Liver (tissue), 9 donors: ENCODE data around the gene FADS2. TPM values are rescaled to one million over a fixed set of nuclear protein-coding genes. Genes with fewer than 3 reads are reported as not detected.

ENCODE experiments used
- DNase-seq: peaks from one replicate; pipeline ENCODE4 v3.0.0-alpha.2; 2017; ENCODE audit warnings: low spot score
- H3K27ac ChIP-seq, 2 donors: one replicate each; pipeline ENCODE4 v1.7.0; 2013; ENCODE audit warnings: inconsistent platforms in 2 of 2, low read length in 2 of 2, control low read depth in 1 of 2, low read depth in 1 of 2, mild to moderate bottlenecking in 1 of 2
- H3K27me3 ChIP-seq, 4 donors: one replicate each; pipeline versions ENCODE4 v1.6.1 to v1.7.0; 2013; ENCODE audit warnings: low read length in 3 of 4, inconsistent platforms in 1 of 4, mild to moderate bottlenecking in 1 of 4, moderate library complexity in 1 of 4; ENCODE audit not compliant: control insufficient read depth in 4 of 4, insufficient read depth in 4 of 4
- H3K36me3 ChIP-seq, 4 donors: one replicate each; pipeline versions ENCODE4 v1.6.1 to v1.7.0; 2013; ENCODE audit warnings: low read length in 3 of 4, mild to moderate bottlenecking in 3 of 4, low read depth in 1 of 4, moderate library complexity in 1 of 4; ENCODE audit not compliant: control insufficient read depth in 4 of 4, insufficient read depth in 3 of 4
- H3K4me1 ChIP-seq, 4 donors: one replicate each; pipeline versions ENCODE4 v1.6.1 to v1.7.0; 2013; ENCODE audit warnings: low read length in 3 of 4, mild to moderate bottlenecking in 3 of 4, moderate library complexity in 1 of 4; ENCODE audit not compliant: control insufficient read depth in 4 of 4, insufficient read depth in 4 of 4
- H3K4me3 ChIP-seq, 3 donors: one replicate each; pipeline versions ENCODE4 v1.6.1 to v1.7.0; 2013; ENCODE audit warnings: low read length in 3 of 3, control low read depth in 1 of 3, low read depth in 1 of 3, mild to moderate bottlenecking in 1 of 3
- H3K9ac ChIP-seq, 2 donors: one replicate each; pipeline ENCODE4 v1.7.0; 2013; ENCODE audit warnings: low read length in 2 of 2, mild to moderate bottlenecking in 2 of 2, moderate library complexity in 2 of 2, control low read depth in 1 of 2, low read depth in 1 of 2
- H3K9me3 ChIP-seq, 4 donors: one replicate each; pipeline versions ENCODE4 v1.6.1 to v1.7.0; 2013; ENCODE audit warnings: low read length in 3 of 4; ENCODE audit not compliant: control insufficient read depth in 4 of 4
- EGR1 ChIP-seq, 2 donors: IDR thresholded peaks; 2 replicates each; pipeline ENCODE4 v1.6.1; 2016 to 2018; ENCODE audit warnings: antibody characterized with exemption in 2 of 2, low read depth in 2 of 2
- FOXA1 ChIP-seq: IDR thresholded peaks from 2 replicates; pipeline ENCODE4 v1.6.1; 2016; ENCODE audit warnings: antibody characterized with exemption
- FOXA2 ChIP-seq: IDR thresholded peaks from 2 replicates; pipeline ENCODE4 v1.6.1; 2016; ENCODE audit warnings: antibody characterized with exemption
- GABPA ChIP-seq, 2 donors: IDR thresholded peaks in 1 of 2; conservative IDR thresholded peaks in 1 of 2; 2 replicates each; pipeline ENCODE4 v1.6.1; 2016; ENCODE audit warnings: antibody characterized with exemption in 2 of 2, mild to moderate bottlenecking in 1 of 2, moderate library complexity in 1 of 2
- HNF4A ChIP-seq, 2 donors: conservative IDR thresholded peaks; 2 replicates each; pipeline ENCODE4 v1.6.1; 2016; ENCODE audit warnings: antibody characterized with exemption in 2 of 2, mild to moderate bottlenecking in 2 of 2
- JUND ChIP-seq, 2 donors: IDR thresholded peaks; 2 replicates each; pipeline ENCODE4 v1.6.1; 2016; ENCODE audit warnings: antibody characterized with exemption in 2 of 2
- RAD21 ChIP-seq, 2 donors: IDR thresholded peaks; 2 replicates each; pipeline ENCODE4 v1.6.1; 2016; ENCODE audit warnings: antibody characterized with exemption in 2 of 2, mild to moderate bottlenecking in 2 of 2
- RXRA ChIP-seq, 2 donors: IDR thresholded peaks; 2 replicates each; pipeline ENCODE4 v1.6.1; 2017 to 2018; ENCODE audit warnings: antibody characterized with exemption in 2 of 2, mild to moderate bottlenecking in 1 of 2
- SP1 ChIP-seq: IDR thresholded peaks from 2 replicates; pipeline ENCODE4 v1.6.1; 2018; ENCODE audit warnings: antibody characterized with exemption, mild to moderate bottlenecking
- TAF1 ChIP-seq: conservative IDR thresholded peaks from 2 replicates; pipeline ENCODE4 v1.6.1; 2016; ENCODE audit warnings: antibody characterized with exemption, mild to moderate bottlenecking
- YY1 ChIP-seq: IDR thresholded peaks from 2 replicates; pipeline ENCODE4 v1.6.1; 2016; ENCODE audit warnings: antibody characterized with exemption, mild to moderate bottlenecking
- WGBS: extraction: QIAGEN DNeasy Blood & Tissue Kit; methylation state at CpG from one replicate; pipeline ENCODE4 v1.1.7; 2013; 5-methylcytosine and 5-hydroxymethylcytosine counted together
- polyA plus RNA-seq, 2 donors: library from polyadenylated mRNA; stranded (reverse) in 1 of 2; unstranded in 1 of 2; fragments of 200-250 nt in 1 of 2; fragments of >200 nt in 1 of 2; fragmentation: Nextera tagmentation in 1 of 2; extraction: Ambion mirVana in 1 of 2; gene quantifications; one replicate each; pipeline versions ENCODE4 v1.2.1 to v1.2.3, GENCODE V29; 2013 to 2015
- total RNA-seq, 2 donors: library from RNA; depleted of rRNA; stranded (reverse); fragments of >200 nt; gene quantifications; one replicate each; pipeline ENCODE4 v1.2.3, GENCODE V29; 2014
- TF ChIP-seq, protein P1 (sequence below): IDR thresholded peaks from 2 replicates; pipeline ENCODE4 v1.6.1; 2016; ENCODE audit warnings: antibody characterized with exemption
- TF ChIP-seq, protein P2 (sequence below): fragments of 150-350 bp; IDR thresholded peaks from 2 replicates; pipeline ENCODE4 v1.5.1; 2017; ENCODE audit warnings: improper control_type of control experiment, low read depth, low read length; ENCODE audit not compliant: missing input control
- TF ChIP-seq, protein P3 (sequence below): IDR thresholded peaks from 2 replicates; pipeline ENCODE4 v1.6.1; 2016; ENCODE audit warnings: antibody characterized with exemption
- TF ChIP-seq, protein P4 (sequence below): IDR thresholded peaks from 2 replicates; pipeline ENCODE4 v1.6.1; 2016; ENCODE audit warnings: antibody characterized with exemption, mild to moderate bottlenecking
- donor health status: healthy.
- donor health status: healthy.
- donor health status: healthy.
- donor health status: healthy.
- donor health status: healthy.

The FADS2 gene
- 100 to 1,000 TPM in 1 of 2 donors, 10 to 100 TPM in 1; 65.4 to 281 TPM for total RNA-seq
- polyA plus RNA-seq = 100 to 1,000 TPM in 1 of 2 donors, 1 to 10 TPM in 1; 2.8 to 104 TPM

DNA sequence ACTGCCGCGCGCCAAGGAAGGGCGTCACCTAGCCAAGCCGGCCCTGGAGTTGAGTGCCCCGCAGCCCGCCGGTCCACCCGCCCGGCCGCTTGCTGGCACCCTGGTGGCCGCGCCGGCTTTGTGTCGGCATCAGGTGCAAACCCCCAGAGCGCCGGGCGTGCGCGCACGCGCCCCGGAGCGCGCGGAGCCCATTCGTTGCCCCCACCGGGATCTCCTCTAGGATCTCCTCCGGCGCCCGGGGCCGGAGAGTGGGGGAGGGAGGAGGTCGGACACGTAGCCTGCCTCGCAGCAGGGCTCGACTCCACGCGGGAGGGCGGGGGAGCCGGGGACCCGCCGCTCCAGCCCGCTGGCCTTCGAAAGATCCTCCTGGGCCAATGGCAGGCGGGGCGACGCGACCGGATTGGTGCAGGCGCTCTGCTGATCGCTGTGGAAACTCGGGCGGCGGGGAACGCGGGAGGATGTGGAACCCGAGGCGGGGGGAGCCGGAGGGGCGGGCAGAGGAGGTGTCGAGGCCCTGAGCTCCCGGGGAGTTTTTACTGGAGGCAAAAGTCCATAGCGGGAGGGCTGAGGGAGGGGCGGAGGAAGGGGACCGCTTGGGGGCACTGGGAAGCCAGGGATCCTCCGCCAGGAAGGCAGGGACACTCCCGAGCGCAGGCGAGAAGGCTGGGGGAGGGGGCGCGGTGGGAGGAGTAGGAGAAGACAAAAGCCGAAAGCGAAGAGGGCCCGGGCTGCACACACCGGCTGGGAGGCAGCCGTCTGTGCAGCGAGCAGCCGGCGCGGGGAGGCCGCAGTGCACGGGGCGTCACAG, at the start of gene FADS2:
Gene FADS2 (plus strand): TSS at position 730 of the 808 bp plus-strand sequence. CDS start 91 bp downstream, outside the sequence.
- DNase-seq = peak; percentile 89
- Histone ChIP-seq H3K27ac (peak within 1 kb of the TSS; percentile 83 to 88), H3K9me3 (no peaks in the 10 kb centered on the region), H3K4me3 (peak within 1 kb of the TSS; percentile 67 to 75 (median 70)), H3K4me1 (peaks cover 10 to 57% (median 49%) of the 10 kb centered on the region in 4 donors), H3K27me3 (no peaks in the 10 kb centered on the region), H3K36me3 (no peaks in the 10 kb centered on the region), H3K9ac (peak within 1 kb of the TSS in 1 of 2 donors; percentile 48)
- TF ChIP-seq HNF4A (conservative IDR thresholded peaks at IDR 0.05) (peak in 1 of 2 donors; percentile 72), EGR1 (IDR thresholded peaks at IDR 0.05; ENCODE audit: low read depth in 2 of 2) (no peak), RXRA (IDR thresholded peaks at IDR 0.05) (peak; percentile 4 to 51), SP1 (peak; percentile 39), TAF1 (no peak), JUND (IDR thresholded peaks at IDR 0.05) (no peak), FOXA2 (no peak), RAD21 (IDR thresholded peaks at IDR 0.05) (peak in 1 of 2 donors; percentile 18), YY1 (peak; percentile 64), FOXA1 (no peak), GABPA (IDR thresholded peaks at IDR 0.05 in 1 of 2, conservative IDR thresholded peaks at IDR 0.05 in 1 of 2) (peak in 1 of 2 donors; percentile 76)
- TF ChIP-seq, protein P1, sequence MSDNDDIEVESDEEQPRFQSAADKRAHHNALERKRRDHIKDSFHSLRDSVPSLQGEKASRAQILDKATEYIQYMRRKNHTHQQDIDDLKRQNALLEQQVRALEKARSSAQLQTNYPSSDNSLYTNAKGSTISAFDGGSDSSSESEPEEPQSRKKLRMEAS = peak; percentile 29
- TF ChIP-seq, protein P2, sequence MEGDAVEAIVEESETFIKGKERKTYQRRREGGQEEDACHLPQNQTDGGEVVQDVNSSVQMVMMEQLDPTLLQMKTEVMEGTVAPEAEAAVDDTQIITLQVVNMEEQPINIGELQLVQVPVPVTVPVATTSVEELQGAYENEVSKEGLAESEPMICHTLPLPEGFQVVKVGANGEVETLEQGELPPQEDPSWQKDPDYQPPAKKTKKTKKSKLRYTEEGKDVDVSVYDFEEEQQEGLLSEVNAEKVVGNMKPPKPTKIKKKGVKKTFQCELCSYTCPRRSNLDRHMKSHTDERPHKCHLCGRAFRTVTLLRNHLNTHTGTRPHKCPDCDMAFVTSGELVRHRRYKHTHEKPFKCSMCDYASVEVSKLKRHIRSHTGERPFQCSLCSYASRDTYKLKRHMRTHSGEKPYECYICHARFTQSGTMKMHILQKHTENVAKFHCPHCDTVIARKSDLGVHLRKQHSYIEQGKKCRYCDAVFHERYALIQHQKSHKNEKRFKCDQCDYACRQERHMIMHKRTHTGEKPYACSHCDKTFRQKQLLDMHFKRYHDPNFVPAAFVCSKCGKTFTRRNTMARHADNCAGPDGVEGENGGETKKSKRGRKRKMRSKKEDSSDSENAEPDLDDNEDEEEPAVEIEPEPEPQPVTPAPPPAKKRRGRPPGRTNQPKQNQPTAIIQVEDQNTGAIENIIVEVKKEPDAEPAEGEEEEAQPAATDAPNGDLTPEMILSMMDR = no peak
- TF ChIP-seq, protein P3, sequence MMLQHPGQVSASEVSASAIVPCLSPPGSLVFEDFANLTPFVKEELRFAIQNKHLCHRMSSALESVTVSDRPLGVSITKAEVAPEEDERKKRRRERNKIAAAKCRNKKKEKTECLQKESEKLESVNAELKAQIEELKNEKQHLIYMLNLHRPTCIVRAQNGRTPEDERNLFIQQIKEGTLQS = no peak
- TF ChIP-seq, protein P4, sequence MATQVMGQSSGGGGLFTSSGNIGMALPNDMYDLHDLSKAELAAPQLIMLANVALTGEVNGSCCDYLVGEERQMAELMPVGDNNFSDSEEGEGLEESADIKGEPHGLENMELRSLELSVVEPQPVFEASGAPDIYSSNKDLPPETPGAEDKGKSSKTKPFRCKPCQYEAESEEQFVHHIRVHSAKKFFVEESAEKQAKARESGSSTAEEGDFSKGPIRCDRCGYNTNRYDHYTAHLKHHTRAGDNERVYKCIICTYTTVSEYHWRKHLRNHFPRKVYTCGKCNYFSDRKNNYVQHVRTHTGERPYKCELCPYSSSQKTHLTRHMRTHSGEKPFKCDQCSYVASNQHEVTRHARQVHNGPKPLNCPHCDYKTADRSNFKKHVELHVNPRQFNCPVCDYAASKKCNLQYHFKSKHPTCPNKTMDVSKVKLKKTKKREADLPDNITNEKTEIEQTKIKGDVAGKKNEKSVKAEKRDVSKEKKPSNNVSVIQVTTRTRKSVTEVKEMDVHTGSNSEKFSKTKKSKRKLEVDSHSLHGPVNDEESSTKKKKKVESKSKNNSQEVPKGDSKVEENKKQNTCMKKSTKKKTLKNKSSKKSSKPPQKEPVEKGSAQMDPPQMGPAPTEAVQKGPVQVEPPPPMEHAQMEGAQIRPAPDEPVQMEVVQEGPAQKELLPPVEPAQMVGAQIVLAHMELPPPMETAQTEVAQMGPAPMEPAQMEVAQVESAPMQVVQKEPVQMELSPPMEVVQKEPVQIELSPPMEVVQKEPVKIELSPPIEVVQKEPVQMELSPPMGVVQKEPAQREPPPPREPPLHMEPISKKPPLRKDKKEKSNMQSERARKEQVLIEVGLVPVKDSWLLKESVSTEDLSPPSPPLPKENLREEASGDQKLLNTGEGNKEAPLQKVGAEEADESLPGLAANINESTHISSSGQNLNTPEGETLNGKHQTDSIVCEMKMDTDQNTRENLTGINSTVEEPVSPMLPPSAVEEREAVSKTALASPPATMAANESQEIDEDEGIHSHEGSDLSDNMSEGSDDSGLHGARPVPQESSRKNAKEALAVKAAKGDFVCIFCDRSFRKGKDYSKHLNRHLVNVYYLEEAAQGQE = peak; percentile 53
- under 1% methylated on average over 83 of the region's 83 CpGs for WGBS

DNA sequence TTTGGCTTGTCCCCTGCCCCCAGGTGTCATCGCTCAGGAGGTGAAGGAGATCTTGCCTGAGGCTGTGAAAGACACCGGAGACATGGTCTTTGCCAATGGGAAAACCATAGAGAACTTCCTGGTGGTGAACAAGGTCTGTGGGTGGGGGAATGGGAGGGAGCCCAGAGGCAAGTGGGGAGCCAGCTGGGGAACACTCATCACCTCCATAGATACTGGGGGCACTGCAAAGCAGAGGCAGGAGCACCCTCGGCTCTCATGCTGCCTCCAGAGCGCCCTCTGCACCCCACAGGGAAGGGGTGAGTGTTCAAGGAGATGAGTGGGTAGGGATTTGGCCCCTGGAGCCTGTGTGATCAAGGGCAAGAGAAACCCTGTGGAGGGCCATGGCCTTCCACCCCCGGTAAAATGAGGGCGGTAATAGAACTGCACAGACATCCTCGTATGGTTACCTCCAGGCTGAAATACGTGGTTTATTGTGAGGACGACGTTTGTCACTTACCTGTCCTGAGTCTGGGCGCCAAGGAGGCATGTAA, 49.7 kb upstream of the FADS2 start:
- Histone ChIP-seq H3K9ac (no peak overlapping the region), H3K27ac (no peak overlapping the region), H3K36me3 (peaks cover 0 to 42% (median 5%) of the 10 kb centered on the region in 4 donors), H3K9me3 (no peaks in the 10 kb centered on the region), H3K4me1 (no peaks in the 10 kb centered on the region), H3K27me3 (no peaks in the 10 kb centered on the region), H3K4me3 (no peak overlapping the region)
- 90% methylated on average over 11 of the region's 11 CpGs for WGBS
- DNase-seq = no peak
- TF ChIP-seq, protein P3 = no peak
